NCI-H2081 (cell line): ENCODE measurements around the gene EGFR.

ENCODE experiments used
- DNase-seq, 2 experiments: peaks; one replicate each; lab custom pipeline; 2025; lab: John Stamatoyannopoulos, UW

Gene EGFR

GRCh38 chr7:55172881-55173609 is 154.2 kb downstream of the EGFR start:
- no peak for DNase-seq

- no peak for DNase-seq
These were observed 154.9 kb downstream of the EGFR start for GRCh38 chr7:55173671-55174070.

GRCh38 chr7:55174456-55174855 is 155.6 kb downstream of the EGFR start:
- DNase-seq, result no peak

GRCh38 chr7:55174856-55175255 is 156.0 kb downstream of the EGFR start:
- no peak for DNase-seq

- no peak for DNase-seq
These were observed 158.3 kb downstream of the EGFR start for GRCh38 chr7:55177068-55177530.

- no peak for DNase-seq
These were observed 158.9 kb downstream of the EGFR start for GRCh38 chr7:55177589-55178261.

- no peak for DNase-seq
These were observed 159.6 kb downstream of the EGFR start for GRCh38 chr7:55178292-55178862.

GRCh38 chr7:55178863-55179773 is 160.3 kb downstream of the EGFR start:
- no peak for DNase-seq

GRCh38 chr7:55179931-55180682 is 161.3 kb downstream of the EGFR start:
- no peak for DNase-seq

GRCh38 chr7:55180963-55181542 is 162.2 kb downstream of the EGFR start:
- DNase-seq, result no peak

- no peak for DNase-seq
These were observed 162.9 kb downstream of the EGFR start for GRCh38 chr7:55181762-55182161.

- no peak for DNase-seq
These were observed 165.1 kb downstream of the EGFR start for GRCh38 chr7:55183897-55184296.

GRCh38 chr7:55185321-55185802 is 166.5 kb downstream of the EGFR start:
- DNase-seq, result no peak

- DNase-seq, result no peak
These were observed 167.3 kb downstream of the EGFR start for GRCh38 chr7:55185941-55186609.

- no peak for DNase-seq
These were observed 169.1 kb downstream of the EGFR start for GRCh38 chr7:55187701-55188491.

- DNase-seq, result no peak
These were observed 169.8 kb downstream of the EGFR start for GRCh38 chr7:55188590-55189138.

- DNase-seq, result no peak
These were observed 170.4 kb downstream of the EGFR start for GRCh38 chr7:55189146-55189766.

GRCh38 chr7:55189878-55190436 is 171.1 kb downstream of the EGFR start:
- no peak for DNase-seq
